A673 (cell line): ENCODE measurements around the gene THBS2.

Source experiments
- EZH2 ChIP-seq: fragments of 200-600 bp; sonication (generic); IDR thresholded peaks from 2 replicates; pipeline ENCODE4 v1.6.1; 2017; ENCODE audit warnings: borderline replicate concordance, low read depth, mild to moderate bottlenecking, mixed read lengths, antibody characterized with exemption, low read length; ENCODE audit not compliant: poor library complexity, severe bottlenecking
- TF ChIP-seq, protein P1 (sequence below): fragments of 300-800, 200-600 bp; sonication (generic); conservative IDR thresholded peaks from 2 replicates; pipeline ENCODE4 v1.5.1; 2017; ENCODE audit warnings: low read depth, mild to moderate bottlenecking, antibody characterized with exemption, low read length, moderate library complexity, mixed read lengths

GRCh38 chr6:169169941-169170582, 83.6 kb downstream of the THBS2 start:
- TF ChIP-seq EZH2, result no peak
- TF ChIP-seq, protein P1, sequence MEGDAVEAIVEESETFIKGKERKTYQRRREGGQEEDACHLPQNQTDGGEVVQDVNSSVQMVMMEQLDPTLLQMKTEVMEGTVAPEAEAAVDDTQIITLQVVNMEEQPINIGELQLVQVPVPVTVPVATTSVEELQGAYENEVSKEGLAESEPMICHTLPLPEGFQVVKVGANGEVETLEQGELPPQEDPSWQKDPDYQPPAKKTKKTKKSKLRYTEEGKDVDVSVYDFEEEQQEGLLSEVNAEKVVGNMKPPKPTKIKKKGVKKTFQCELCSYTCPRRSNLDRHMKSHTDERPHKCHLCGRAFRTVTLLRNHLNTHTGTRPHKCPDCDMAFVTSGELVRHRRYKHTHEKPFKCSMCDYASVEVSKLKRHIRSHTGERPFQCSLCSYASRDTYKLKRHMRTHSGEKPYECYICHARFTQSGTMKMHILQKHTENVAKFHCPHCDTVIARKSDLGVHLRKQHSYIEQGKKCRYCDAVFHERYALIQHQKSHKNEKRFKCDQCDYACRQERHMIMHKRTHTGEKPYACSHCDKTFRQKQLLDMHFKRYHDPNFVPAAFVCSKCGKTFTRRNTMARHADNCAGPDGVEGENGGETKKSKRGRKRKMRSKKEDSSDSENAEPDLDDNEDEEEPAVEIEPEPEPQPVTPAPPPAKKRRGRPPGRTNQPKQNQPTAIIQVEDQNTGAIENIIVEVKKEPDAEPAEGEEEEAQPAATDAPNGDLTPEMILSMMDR, result no peak
